Cardiac fibroblast (primary cell): ENCODE measurements around the gene YEATS4.

ENCODE experiments used
- DNase-seq, 2 donors: peaks; one replicate each; pipeline versions ENCODE4 v3.0.0 to v3.0.0-alpha.2; 2010; ENCODE audit warnings: low read depth in 2 of 2
- H3K4me3 ChIP-seq, 2 donors: replicated peaks in 1 of 2; 1 replicate in 1 of 2; 2 replicates in 1 of 2; pipeline ENCODE4 v1.5.1; 2011; ENCODE audit warnings: low read depth in 2 of 2, low read length in 2 of 2, mild to moderate bottlenecking in 2 of 2, moderate library complexity in 1 of 2
- CTCF ChIP-seq: IDR thresholded peaks from one replicate; pipeline ENCODE4 v1.5.1; 2011; ENCODE audit warnings: low read depth, mild to moderate bottlenecking, low read length, inconsistent platforms

Gene YEATS4

GRCh38 chr12:69355363-69356028 lies 4.0 kb upstream of the YEATS4 start:
- no peak overlapping the region for H3K4me3 ChIP-seq
- no peak for DNase-seq
- TF ChIP-seq CTCF, result no peak

- peak overlapping the region; percentile 90 to 93 for H3K4me3 ChIP-seq
- TF ChIP-seq CTCF, result no peak
- no peak for DNase-seq
Measured at GRCh38 chr12:69360348-69360672, 767 bp downstream of the YEATS4 start.

- TF ChIP-seq CTCF, result no peak
- H3K4me3 ChIP-seq, result no peak overlapping the region
- no peak for DNase-seq
Measured at GRCh38 chr12:69366796-69367195, 7.3 kb downstream of the YEATS4 start.

GRCh38 chr12:69368171-69368570 lies 8.6 kb downstream of the YEATS4 start:
- no peak for DNase-seq
- no peak overlapping the region for H3K4me3 ChIP-seq
- no peak for TF ChIP-seq CTCF

GRCh38 chr12:69383074-69383473 lies 23.5 kb downstream of the YEATS4 start:
- no peak overlapping the region for H3K4me3 ChIP-seq
- no peak for TF ChIP-seq CTCF
- DNase-seq, result no peak

GRCh38 chr12:69385038-69385437 lies 25.5 kb downstream of the YEATS4 start:
- no peak overlapping the region for H3K4me3 ChIP-seq
- no peak for TF ChIP-seq CTCF
- no peak for DNase-seq

- no peak for TF ChIP-seq CTCF
- H3K4me3 ChIP-seq, result no peak overlapping the region
- no peak for DNase-seq
Measured at GRCh38 chr12:69386921-69387320, 27.4 kb downstream of the YEATS4 start.
